Stimulated activated CD4-positive, alpha-beta T cell treated with anti-CD3 and anti-CD28 coated beads, Interleukin-12 subunit alpha, Interleukin-12 subunit beta, amount 100 ng/mL, for 24 hours (primary cell): ENCODE data around the gene MYO3B.

Source experiments
- DNase-seq, 2 experiments: peaks; one replicate each; pipeline ENCODE4 v3.0.0-alpha.2; 2020; ENCODE audit warnings: low read depth in 2 of 2

MYO3B gene

DNA sequence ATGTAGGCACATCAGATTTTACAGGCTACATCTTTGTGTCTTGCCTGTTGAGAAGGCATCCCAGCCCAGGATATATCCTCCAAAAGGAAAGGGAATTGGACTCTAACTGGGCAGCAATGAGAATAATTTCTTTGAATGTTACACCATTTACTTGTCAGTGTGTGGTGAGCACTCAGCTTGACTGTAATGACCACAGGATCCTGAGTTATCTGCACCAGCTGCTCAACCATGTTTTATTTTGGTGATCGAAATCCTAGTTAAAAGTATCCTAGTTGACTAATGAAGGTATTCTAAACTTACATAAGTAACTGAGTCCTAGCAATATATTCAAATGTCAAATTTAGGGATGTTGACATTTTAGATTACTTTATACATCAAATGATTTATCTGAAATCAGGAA is 123.0 kb downstream of the MYO3B start:
- DNase-seq, result no peak

DNA sequence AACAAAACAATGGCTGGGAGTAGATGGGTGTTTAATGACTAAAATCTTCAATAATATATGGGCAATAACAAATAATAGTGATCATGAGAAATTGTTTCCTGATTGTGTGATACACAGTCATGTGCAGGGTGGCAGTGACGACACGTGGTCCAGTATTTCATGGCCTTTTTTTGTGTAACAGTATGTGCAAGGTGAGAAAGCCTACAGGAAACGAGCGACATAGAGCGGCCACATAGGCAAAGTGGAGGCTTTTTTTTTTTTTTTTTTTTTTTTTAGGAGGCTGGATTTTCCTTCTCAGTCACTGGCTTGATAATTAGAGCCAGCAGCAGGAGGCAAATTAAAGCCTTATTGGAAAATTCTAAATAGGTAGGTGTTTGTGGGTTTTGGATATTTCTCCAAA is 123.7 kb downstream of the MYO3B start:
- DNase-seq, result no peak

DNA sequence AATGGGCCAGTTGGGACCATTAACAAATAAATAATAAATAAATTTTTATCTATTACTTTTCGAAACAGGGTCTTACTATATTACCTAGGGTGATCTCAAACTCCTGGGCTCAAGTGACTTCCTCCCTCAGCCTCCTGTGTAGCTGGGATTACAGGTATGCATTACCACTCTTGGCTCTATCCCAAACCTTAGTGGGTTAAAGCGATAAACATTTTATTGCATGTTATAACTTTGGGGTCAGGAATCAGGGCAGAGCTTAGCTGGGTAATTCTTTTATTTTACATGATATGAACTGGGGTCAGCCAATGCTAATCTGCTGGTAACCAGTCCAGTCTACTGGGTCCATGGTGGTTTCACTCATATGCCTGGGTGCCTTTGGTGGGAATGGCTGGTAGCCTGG is 127.8 kb downstream of the MYO3B start:
- no peak for DNase-seq

GRCh38 chr2:170306293-170306873 is 128.4 kb downstream of the MYO3B start:
- DNase-seq, result no peak

DNA sequence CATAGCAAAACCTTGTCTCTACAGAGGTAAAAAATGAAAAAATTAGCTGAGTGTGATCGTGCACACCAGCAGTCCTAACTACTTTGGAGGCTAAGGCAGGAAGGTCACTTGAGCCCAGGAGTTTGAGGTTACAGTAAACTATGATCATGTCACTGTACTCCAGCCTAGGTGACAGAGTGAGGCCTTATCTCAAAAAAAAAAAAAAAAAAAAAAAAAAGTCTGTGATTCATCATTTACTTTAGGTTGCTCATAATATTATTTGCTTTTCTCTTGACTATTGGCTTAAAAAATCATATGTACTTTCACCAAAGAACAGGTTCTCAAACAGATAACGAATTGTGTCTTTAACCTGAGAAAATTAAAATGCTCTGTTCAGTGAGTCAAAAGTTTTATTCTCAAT is 129.1 kb downstream of the MYO3B start:
- DNase-seq, result no peak

GRCh38 chr2:170307555-170308351 is 129.8 kb downstream of the MYO3B start:
- DNase-seq, result no peak

- no peak for DNase-seq
Measured at GRCh38 chr2:170310876-170311502, 133.0 kb downstream of the MYO3B start.

DNA sequence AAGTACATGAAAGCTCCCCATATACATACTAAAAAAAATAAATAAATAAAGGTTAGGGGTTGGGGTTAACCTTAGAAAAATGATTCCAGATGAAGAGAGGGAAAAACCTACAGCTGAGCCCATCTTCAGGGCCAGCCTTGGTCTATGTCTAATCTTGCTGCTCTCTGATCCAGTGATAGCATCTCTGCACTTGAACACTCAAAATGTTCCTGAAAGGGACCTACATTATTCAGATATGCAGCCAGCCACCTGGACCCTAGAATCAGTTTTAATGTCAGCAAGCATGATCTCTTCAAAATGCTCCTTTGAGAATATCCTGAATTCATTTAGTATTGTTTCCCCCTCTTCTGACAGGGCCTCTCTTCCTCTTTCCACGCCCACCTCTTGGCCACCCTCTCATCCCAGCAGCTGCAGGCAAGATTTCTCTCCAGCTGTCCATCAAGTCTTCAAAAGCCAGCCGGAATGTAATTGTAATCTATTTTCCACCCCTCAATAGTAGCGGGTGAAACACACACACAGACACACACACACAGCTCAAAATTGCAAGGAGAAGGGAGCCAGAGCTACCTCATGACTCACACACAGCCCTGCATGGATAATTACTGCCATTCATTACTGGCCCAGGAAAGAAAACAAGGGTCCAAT is 135.5 kb downstream of the MYO3B start:
- DNase-seq, result no peak

DNA sequence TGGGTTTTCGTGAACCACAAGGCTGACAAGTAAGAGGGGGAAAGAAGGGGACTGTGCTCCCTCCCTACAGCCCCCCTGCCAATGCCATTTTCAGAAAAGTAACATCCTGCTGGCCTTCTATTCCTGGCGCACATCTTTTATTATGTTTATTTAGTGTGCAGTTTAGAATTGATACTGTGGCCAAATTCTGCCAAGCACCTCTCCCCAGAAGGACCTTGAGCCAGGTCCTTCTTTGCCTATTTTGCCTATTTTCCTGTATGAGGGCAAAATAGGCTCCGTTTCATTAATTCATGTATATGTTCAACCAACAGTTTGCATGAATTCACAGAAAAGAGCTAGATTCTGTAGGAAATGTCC is 136.0 kb downstream of the MYO3B start:
- no peak for DNase-seq

GRCh38 chr2:170314744-170315447 is 136.9 kb downstream of the MYO3B start:
- DNase-seq, result no peak

DNA sequence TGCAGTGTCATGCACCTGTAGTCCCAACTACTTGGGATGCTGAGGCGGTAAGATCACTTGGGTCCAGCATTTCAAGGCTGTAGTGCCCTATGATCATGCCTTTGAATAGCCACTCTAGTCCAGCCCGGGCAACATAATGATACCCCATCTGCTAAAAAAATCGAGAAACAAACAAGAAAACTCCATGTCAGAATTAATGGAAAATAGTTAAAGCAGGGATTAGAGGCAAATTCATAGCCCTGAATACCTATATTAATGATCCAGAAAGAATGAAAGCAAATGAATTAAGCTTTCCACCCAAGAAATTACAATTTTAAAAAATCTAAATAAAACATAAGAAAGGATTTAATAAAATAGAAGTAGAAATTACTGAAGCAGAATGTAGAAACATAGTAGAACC is 143.0 kb downstream of the MYO3B start:
- DNase-seq, result no peak

DNA sequence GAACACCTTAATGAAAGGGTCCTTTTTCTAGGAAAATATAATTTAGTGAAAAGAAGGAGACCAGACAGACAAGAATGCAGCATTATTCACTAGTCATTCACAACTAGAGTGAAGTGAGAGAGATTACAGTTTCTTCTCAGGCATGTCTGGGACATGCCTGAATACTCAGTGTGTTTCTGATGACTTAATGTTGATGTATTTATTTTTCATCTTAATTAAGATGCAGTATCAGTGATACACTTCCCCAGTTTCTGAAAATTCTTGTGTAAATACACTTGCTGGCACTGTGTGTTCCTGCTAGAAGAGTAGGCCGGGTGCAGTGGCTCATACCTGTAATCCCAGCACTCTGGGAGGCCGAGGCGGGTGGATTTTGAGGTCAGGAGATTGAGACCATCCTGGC is 143.6 kb downstream of the MYO3B start:
- DNase-seq, result no peak

GRCh38 chr2:170322140-170322766 is 144.3 kb downstream of the MYO3B start:
- no peak for DNase-seq

DNA sequence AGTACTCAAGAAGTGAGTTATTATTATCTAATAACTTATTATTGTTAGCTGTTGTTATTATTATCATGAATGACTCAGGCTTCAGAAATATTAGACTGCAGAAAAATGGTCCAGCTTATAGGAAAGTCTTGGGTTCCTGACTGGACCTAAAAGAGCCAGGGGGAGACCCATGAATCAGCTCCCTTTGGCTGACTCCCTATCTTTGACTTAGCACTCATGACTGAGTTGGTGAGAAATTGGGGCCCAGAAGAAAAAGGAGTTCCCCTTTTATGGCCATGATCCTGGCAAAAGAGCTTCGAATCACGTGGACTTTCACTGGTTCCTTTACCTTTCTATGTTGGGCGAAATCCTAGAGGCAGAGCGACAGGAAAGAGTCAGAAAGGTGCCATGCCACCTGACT is 145.8 kb downstream of the MYO3B start:
- DNase-seq, result no peak

- DNase-seq, result peak; percentile 1 to 4
Measured at GRCh38 chr2:170324640-170325046, 146.7 kb downstream of the MYO3B start.

DNA sequence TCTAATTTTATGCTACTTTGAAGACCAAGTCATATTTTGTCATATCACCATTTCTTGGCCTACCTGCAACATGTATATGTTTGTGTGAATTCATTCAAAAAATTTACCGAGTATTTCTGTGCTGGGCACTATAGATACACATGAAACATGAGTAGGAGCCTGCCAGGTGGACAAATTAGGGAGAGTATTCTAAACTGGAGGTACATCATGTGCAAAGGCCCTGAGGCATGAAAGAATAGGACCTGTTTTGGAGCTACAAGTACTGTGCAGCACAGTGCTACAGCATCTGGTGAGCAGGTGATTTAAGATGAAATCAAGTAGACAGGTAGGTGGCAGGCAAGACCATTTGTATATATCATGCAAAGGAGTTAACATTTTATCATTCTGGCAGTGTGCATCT is 152.9 kb downstream of the MYO3B start:
- no peak for DNase-seq

- no peak for DNase-seq
Measured at GRCh38 chr2:170332676-170333402, 154.9 kb downstream of the MYO3B start.

- no peak for DNase-seq
Measured at GRCh38 chr2:170335351-170335750, 157.4 kb downstream of the MYO3B start.

DNA sequence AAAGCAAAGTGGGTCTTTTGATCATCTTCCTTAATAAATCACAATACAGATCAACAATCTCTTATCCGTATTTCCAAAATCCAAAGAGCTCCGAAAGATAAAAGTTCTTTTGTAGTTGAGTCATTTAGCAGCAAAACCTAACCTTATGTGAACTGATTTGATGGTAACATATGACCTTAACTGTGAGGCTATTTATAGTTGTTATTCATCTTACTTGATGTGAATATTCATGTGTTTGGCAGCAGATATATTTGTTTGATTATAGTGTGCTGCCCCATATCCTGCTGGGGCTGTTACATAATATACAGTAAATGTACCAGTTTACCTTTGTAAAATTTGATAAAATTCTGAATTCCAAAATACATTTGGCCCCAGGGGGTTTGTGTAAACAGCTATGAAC is 158.5 kb downstream of the MYO3B start:
- DNase-seq, result no peak

DNA sequence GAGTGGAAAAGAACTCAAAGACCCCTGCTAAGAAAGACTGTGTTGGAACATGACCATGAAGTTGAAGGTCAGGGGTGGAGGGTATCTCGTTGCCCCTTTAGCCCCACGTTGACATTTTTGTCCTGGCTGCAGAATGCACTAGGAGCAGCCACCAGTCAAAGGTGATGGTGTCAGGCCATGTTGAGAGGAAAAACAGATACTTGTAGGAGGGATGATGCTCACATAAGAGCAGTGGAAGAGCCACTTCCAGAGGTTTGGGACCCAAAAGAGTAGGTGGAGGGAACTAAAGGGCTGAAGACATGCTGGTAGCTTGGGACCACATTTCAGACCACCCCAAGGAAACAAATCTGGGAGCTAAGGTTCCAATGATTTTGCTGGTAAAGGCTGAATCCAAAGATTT is 159.0 kb downstream of the MYO3B start:
- no peak for DNase-seq

DNA sequence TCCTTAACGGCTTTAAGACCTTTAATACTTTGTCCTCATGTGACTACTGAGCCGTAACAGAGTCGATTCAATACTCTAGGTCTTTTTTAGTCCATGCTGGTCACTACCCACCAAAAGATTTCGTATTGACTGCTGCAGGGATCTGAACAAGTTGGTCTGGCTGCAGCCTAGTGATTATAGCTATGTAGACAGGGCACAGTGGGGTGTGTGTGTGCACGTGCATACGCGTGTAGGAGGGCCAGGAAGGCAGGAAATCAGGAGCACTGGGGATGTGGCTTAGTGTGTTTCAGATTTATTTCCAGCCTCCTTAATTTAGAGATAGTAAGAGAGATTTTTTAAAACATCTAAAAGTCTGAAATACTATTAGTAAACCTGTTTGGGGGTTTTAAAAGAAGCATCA is 161.4 kb downstream of the MYO3B start:
- no peak for DNase-seq
